OCI-LY3 (cell line): ENCODE data around the gene CPEB2.

Experiments
- H2AFZ ChIP-seq: fragments of 200-600, 300-600 bp; shearing (Covaris generic); 2 replicates; pipeline ENCODE4 v1.6.0; 2014; ENCODE audit warnings: antibody characterized with exemption, low read depth, low read length
- H3K27ac ChIP-seq: fragments of 200-600, 300-600 bp; sonication (generic); 2 replicates; pipeline ENCODE4 v1.5.1; 2014; ENCODE audit warnings: mild to moderate bottlenecking, low read length, moderate library complexity, mixed read lengths
- H3K27me3 ChIP-seq: fragments of 200-600, 300-600 bp; sonication (generic); 2 replicates; pipeline ENCODE4 v1.6.1; 2014; ENCODE audit warnings: low read depth, low read length, mixed read lengths
- H3K36me3 ChIP-seq: fragments of 200-600, 300-600 bp; sonication (generic); replicated peaks from 2 replicates; pipeline ENCODE3; 2014; ENCODE audit warnings: low read depth, low read length, mixed read lengths
- H3K4me1 ChIP-seq: fragments of 300-600, 200-600 bp; sonication (generic); 2 replicates; pipeline ENCODE4 v1.6.1; 2014; ENCODE audit warnings: low read length, mixed read lengths
- H3K4me2 ChIP-seq: fragments of 200-600, 300-600 bp; sonication (generic); 2 replicates; pipeline ENCODE4 v1.6.1; 2014; ENCODE audit warnings: low read length, mixed read lengths
- H3K4me3 ChIP-seq: fragments of 300-600, 200-600 bp; sonication (generic); 2 replicates; pipeline ENCODE4 v1.5.1; 2014; ENCODE audit warnings: antibody characterized with exemption, mild to moderate bottlenecking, low read length, moderate library complexity
- H3K79me2 ChIP-seq: fragments of 300-600, 200-600 bp; shearing (Covaris generic); 2 replicates; pipeline ENCODE4 v1.6.1; 2014; ENCODE audit warnings: mild to moderate bottlenecking, low read length, mixed read lengths
- H3K9ac ChIP-seq: fragments of 300-600, 200-600 bp; shearing (Covaris generic); 2 replicates; pipeline ENCODE4 v1.6.0; 2014; ENCODE audit warnings: mild to moderate bottlenecking, low read length, moderate library complexity
- H3K9me3 ChIP-seq: fragments of 200-600, 300-600 bp; shearing (Covaris generic); 2 replicates; pipeline ENCODE4 v1.6.1; 2014; ENCODE audit warnings: low read length, mixed read lengths; ENCODE audit not compliant: insufficient read depth
- H4K20me1 ChIP-seq: fragments of 200-600, 300-600 bp; sonication (generic); 2 replicates; pipeline ENCODE4 v1.6.1; 2016; ENCODE audit warnings: low read length, mixed read lengths; ENCODE audit not compliant: insufficient read depth
- EZH2phosphoT487 ChIP-seq: fragments of 200-600 bp; shearing (Covaris generic); IDR thresholded peaks from 2 replicates; pipeline ENCODE4 v1.6.1; 2018; ENCODE audit warnings: antibody characterized with exemption, mixed run types, low read depth
- TF ChIP-seq, protein P1 (sequence below): fragments of 200-600, 300-600 bp; sonication (generic); IDR thresholded peaks from 2 replicates; pipeline ENCODE4 v1.5.1; 2014; ENCODE audit warnings: antibody characterized with exemption, low read length, low read depth

Gene CPEB2

DNA sequence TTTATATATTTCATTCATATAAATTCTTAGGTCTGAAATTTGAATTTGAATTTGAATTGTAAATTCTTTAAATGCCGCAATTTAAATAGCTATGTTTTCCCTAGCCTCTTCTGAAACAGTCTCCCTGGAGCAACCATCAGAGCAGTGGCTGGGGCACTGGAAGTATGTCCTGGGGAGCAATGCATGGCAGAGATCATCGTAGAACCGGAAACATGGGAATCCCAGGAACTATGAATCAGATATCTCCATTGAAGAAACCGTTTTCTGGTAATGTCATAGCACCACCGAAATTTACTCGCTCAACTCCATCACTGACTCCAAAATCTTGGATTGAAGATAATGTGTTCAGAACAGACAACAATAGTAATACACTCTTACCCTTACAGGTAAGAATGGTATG, 4.9 kb downstream of the CPEB2 start:
- no peak overlapping the region for H3K4me2 ChIP-seq
- no peak overlapping the region for H3K4me3 ChIP-seq
- peaks cover 6% of the 10 kb centered on the region for H3K36me3 ChIP-seq
- peaks cover 44% of the 10 kb centered on the region for H3K79me2 ChIP-seq
- peaks cover 12% of the 10 kb centered on the region for H3K4me1 ChIP-seq
- no peak for TF ChIP-seq EZH2phosphoT487
- TF ChIP-seq, protein P1, sequence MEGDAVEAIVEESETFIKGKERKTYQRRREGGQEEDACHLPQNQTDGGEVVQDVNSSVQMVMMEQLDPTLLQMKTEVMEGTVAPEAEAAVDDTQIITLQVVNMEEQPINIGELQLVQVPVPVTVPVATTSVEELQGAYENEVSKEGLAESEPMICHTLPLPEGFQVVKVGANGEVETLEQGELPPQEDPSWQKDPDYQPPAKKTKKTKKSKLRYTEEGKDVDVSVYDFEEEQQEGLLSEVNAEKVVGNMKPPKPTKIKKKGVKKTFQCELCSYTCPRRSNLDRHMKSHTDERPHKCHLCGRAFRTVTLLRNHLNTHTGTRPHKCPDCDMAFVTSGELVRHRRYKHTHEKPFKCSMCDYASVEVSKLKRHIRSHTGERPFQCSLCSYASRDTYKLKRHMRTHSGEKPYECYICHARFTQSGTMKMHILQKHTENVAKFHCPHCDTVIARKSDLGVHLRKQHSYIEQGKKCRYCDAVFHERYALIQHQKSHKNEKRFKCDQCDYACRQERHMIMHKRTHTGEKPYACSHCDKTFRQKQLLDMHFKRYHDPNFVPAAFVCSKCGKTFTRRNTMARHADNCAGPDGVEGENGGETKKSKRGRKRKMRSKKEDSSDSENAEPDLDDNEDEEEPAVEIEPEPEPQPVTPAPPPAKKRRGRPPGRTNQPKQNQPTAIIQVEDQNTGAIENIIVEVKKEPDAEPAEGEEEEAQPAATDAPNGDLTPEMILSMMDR = no peak
- no peak overlapping the region for H3K9ac ChIP-seq
- no peak overlapping the region for H3K27ac ChIP-seq
- H4K20me1 ChIP-seq = peaks cover 19% of the 10 kb centered on the region
- H2AFZ ChIP-seq = no peak overlapping the region
- no peaks in the 10 kb centered on the region for H3K27me3 ChIP-seq
- no peaks in the 10 kb centered on the region for H3K9me3 ChIP-seq

DNA sequence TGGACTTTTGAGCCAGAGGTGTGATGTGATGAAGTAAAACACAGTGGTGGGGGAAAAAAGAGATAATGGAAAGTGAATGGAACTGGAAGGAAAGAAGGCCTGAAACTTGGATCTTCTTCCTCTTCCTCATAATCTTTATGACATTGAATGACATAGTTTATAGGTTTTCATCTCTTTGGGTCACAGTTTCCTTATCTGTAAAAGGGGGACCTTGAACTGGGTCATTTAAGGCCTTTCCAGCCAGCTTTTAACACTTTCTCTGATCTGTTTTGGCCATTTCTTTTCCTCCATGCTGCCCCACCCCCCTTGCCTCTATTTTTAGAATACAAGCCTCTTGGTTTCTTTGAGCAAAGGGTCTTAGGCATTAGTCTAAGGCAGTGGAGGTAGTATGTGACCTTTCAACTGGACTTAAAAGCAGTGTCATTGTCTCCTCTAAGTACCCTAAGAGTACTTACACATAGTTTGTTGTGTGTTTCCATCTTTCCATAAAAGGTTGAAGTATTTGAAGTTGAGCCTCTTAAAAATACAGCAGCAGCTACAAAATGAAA, 7.8 kb downstream of the CPEB2 start:
- H3K4me3 ChIP-seq = no peak overlapping the region
- peaks cover 12% of the 10 kb centered on the region for H3K4me1 ChIP-seq
- no peak overlapping the region for H2AFZ ChIP-seq
- H3K27ac ChIP-seq = no peak overlapping the region
- peaks cover 19% of the 10 kb centered on the region for H4K20me1 ChIP-seq
- peaks cover 30% of the 10 kb centered on the region for H3K79me2 ChIP-seq
- no peaks in the 10 kb centered on the region for H3K27me3 ChIP-seq
- no peak for TF ChIP-seq EZH2phosphoT487
- TF ChIP-seq, protein P1 = no peak
- no peak overlapping the region for H3K9ac ChIP-seq
- no peaks in the 10 kb centered on the region for H3K9me3 ChIP-seq
- H3K36me3 ChIP-seq = peaks cover 6% of the 10 kb centered on the region
- no peak overlapping the region for H3K4me2 ChIP-seq

DNA sequence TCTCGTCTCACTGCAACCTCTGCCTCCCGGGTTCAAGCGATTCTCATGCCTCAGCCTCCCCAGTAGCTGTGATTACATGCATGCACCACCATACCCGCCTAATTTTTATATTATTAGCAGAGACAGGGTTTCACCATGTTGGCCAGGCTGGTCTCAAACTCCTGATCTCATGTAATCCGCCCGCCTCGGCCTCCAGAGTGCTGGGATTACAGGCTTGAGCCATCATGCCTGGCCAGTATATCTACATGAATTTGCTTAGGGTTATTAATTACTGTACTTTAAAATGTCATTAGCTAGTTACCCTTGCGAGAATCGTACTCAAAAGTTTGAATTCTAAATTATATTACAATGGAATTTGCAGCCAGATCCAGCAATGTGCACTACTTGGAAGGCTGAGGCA, 8.9 kb downstream of the CPEB2 start:
- H2AFZ ChIP-seq = no peak overlapping the region
- peaks cover 19% of the 10 kb centered on the region for H3K79me2 ChIP-seq
- H4K20me1 ChIP-seq = peaks cover 11% of the 10 kb centered on the region
- no peaks in the 10 kb centered on the region for H3K9me3 ChIP-seq
- H3K4me3 ChIP-seq = no peak overlapping the region
- H3K27ac ChIP-seq = no peak overlapping the region
- no peak overlapping the region for H3K9ac ChIP-seq
- no peaks in the 10 kb centered on the region for H3K27me3 ChIP-seq
- H3K4me1 ChIP-seq = peaks cover 5% of the 10 kb centered on the region; the same call in 1 of the 2 replicates
- no peak overlapping the region for H3K4me2 ChIP-seq
- H3K36me3 ChIP-seq = peaks cover 6% of the 10 kb centered on the region
- no peak for TF ChIP-seq EZH2phosphoT487
- TF ChIP-seq, protein P1 = no peak

DNA sequence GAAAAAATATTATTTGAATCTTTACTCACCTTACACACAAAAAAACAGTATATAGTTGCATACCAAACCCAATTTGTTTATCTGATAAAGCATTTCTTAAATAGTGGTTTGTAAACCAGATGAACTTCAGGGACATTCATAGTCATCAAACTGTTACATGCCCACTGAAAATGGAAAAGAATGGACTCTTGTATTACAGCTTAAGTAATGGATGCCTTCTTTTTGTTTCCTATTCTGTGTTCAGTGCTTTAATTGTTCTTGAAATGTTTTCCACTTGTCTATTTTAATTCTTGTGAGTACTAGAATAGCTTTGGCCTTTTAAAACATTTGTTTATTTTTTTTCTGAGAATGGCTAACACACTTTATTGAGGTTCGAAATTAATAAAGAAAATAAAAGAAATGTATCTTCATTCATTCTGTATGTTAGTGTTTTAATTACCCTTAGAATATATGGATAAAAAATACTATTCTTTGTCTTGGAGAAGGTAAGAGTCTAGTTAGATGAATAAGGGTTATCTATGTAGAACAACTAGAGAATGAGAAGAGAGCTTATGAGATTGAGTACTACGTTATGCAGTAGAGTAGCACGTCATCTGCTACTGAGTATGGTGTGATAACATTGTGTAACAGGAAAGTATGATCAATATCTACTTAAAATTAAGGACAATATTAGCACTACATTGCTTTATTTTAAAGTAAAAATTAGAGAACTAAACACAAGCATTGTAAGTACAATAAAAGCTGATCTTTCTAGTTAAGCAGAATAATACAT, 9.9 kb downstream of the CPEB2 start:
- H2AFZ ChIP-seq = no peak overlapping the region
- H3K36me3 ChIP-seq = peaks cover 6% of the 10 kb centered on the region
- TF ChIP-seq, protein P1 = no peak
- TF ChIP-seq EZH2phosphoT487 = no peak
- no peaks in the 10 kb centered on the region for H3K9me3 ChIP-seq
- H3K27me3 ChIP-seq = no peaks in the 10 kb centered on the region
- H3K27ac ChIP-seq = no peak overlapping the region
- H3K4me1 ChIP-seq = no peaks in the 10 kb centered on the region; the same call in 1 of the 2 replicates
- H3K4me2 ChIP-seq = no peak overlapping the region
- H3K9ac ChIP-seq = no peak overlapping the region
- no peak overlapping the region for H3K4me3 ChIP-seq
- H4K20me1 ChIP-seq = peaks cover 2% of the 10 kb centered on the region
- peaks cover 9% of the 10 kb centered on the region for H3K79me2 ChIP-seq
